Upper lobe of left lung (tissue), 6 donors: ENCODE data around the gene IMPA2. TPM values are rescaled to one million over a fixed set of nuclear protein-coding genes. Genes with fewer than 3 reads are reported as not detected.

Experiments used
- ATAC-seq, 2 donors: fragments of 200-7000 bp; cut with Tn5 transposase; one replicate each; pipeline ENCODE4 v1.9.1; 2022; ENCODE audit warnings: mild to moderate bottlenecking in 2 of 2, moderate library complexity in 2 of 2; ENCODE audit not compliant: low FRiP score in 2 of 2
- DNase-seq, 2 donors: peaks; one replicate each; pipeline ENCODE4 v3.0.0-alpha.2; 2019 to 2020
- H3K27ac ChIP-seq, 4 donors: fragments of 200-600 bp; sonication (generic); one replicate each; pipeline ENCODE4 v1.5.1; 2016 to 2019
- H3K27me3 ChIP-seq, 4 donors: fragments of 200-600 bp; sonication (generic); one replicate each; pipeline ENCODE4 v1.5.1; 2017 to 2019
- H3K36me3 ChIP-seq, 4 donors: fragments of 200-600 bp; sonication (generic); one replicate each; pipeline ENCODE4 v1.5.1; 2016 to 2019
- H3K4me1 ChIP-seq, 4 donors: fragments of 200-600 bp; sonication (generic); one replicate each; pipeline ENCODE4 v1.5.1; 2018 to 2019
- H3K4me3 ChIP-seq, 4 donors: fragments of 200-600 bp; sonication (generic); one replicate each; pipeline ENCODE4 v1.5.1; 2017 to 2019; ENCODE audit warnings: mild to moderate bottlenecking in 2 of 4, moderate library complexity in 1 of 4
- H3K9me3 ChIP-seq, 4 donors: fragments of 200-600 bp; sonication (generic); one replicate each; pipeline ENCODE4 v1.5.1; 2018 to 2019
- EP300 ChIP-seq, 4 donors: sonication (generic); formaldehyde crosslinking; IDR thresholded peaks; one replicate each; pipeline ENCODE4 v1.5.1; 2017; ENCODE audit warnings: antibody characterized with exemption in 4 of 4, control low read depth in 2 of 4
- POLR2A ChIP-seq, 4 donors: fragments of 450-650 bp; IDR thresholded peaks; one replicate each; pipeline ENCODE4 v1.5.1; 2016 to 2017; ENCODE audit warnings: antibody characterized with exemption in 4 of 4, mild to moderate bottlenecking in 2 of 4
- POLR2AphosphoS5 ChIP-seq, 2 donors: sonication (generic); formaldehyde crosslinking; IDR thresholded peaks; one replicate each; pipeline ENCODE4 v1.5.1; 2017; ENCODE audit warnings: antibody characterized with exemption in 2 of 2
- WGBS, 2 donors: methylation state at CpG; one replicate each; pipeline ENCODE4 v1.1.5; 2017 to 2018; 5-methylcytosine and 5-hydroxymethylcytosine counted together
- total RNA-seq, 6 donors: library from RNA; depleted of rRNA in 4 of 6; stranded (reverse); fragments of >200 nt in 4 of 6; gene quantifications; one replicate each; pipeline versions ENCODE4 v1.1.0 to v1.2.1, GENCODE V29; 2016 to 2021
- TF ChIP-seq, protein P1 (sequence below), 6 experiments: fragments of 450-650 bp in 4 of 6; fragments of 200-600 bp in 2 of 6; sonication (generic) in 2 of 6; IDR thresholded peaks; one replicate each; pipeline ENCODE4 v1.5.1; 2016 to 2019; ENCODE audit warnings: antibody characterized with exemption in 6 of 6
- donor health status: DM: no; HTN: no; CAD: no; lungs with moderate emphysema.
- donor health status: DM: no; HTN: yes; CAD: no; lungs with severe emphysema.

IMPA2 gene
- total RNA-seq, 6 donors from 2014 or later: 59.3 to 111 (median 77.6) TPM

- ATAC-seq (no peak), DNase-seq (no peak)
- H3K9me3 ChIP-seq: no peaks in the 10 kb centered on the region
- no peak overlapping the region for H3K4me3 ChIP-seq
- peaks cover 19 to 33% (median 26%) of the 10 kb centered on the region in 4 donors for H3K4me1 ChIP-seq
- 75 to 78% methylated on average over 4 of the region's 4 CpGs for WGBS, 2 donors
- no peak overlapping the region for H3K27ac ChIP-seq
- no peaks in the 10 kb centered on the region for H3K27me3 ChIP-seq
- no peak for TF ChIP-seq POLR2AphosphoS5 (IDR thresholded peaks at IDR 0.05)
- TF ChIP-seq, protein P1, sequence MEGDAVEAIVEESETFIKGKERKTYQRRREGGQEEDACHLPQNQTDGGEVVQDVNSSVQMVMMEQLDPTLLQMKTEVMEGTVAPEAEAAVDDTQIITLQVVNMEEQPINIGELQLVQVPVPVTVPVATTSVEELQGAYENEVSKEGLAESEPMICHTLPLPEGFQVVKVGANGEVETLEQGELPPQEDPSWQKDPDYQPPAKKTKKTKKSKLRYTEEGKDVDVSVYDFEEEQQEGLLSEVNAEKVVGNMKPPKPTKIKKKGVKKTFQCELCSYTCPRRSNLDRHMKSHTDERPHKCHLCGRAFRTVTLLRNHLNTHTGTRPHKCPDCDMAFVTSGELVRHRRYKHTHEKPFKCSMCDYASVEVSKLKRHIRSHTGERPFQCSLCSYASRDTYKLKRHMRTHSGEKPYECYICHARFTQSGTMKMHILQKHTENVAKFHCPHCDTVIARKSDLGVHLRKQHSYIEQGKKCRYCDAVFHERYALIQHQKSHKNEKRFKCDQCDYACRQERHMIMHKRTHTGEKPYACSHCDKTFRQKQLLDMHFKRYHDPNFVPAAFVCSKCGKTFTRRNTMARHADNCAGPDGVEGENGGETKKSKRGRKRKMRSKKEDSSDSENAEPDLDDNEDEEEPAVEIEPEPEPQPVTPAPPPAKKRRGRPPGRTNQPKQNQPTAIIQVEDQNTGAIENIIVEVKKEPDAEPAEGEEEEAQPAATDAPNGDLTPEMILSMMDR (IDR thresholded peaks at IDR 0.05): no peak
- no peak for TF ChIP-seq EP300 (IDR thresholded peaks at IDR 0.05)
- H3K36me3 ChIP-seq: no peaks in the 10 kb centered on the region
These were observed 2.4 kb upstream of the IMPA2 start for GRCh38 chr18:11978956-11979355.

DNA sequence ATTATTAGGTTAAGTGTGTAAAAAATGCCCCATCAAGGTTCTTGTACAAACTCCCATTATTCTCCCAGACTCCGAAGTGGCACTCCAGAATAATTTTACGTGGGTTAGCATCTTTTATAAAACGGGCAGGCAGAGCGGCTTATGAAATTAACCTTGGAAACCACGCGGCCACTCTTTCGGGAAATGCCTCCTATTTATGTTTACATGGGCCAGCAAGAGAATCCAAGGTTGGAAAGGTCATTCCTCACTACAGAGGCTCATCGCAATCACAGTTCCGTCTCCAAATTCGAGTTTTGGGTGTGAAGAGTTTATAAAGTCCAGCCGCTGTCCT lies 1.2 kb upstream of the IMPA2 start:
- WGBS, 2 donors: 2 to 3% methylated on average over 10 to 11 of the region's 11 CpGs
- TF ChIP-seq, protein P1 (IDR thresholded peaks at IDR 0.05): no peak
- TF ChIP-seq EP300 (IDR thresholded peaks at IDR 0.05): no peak
- TF ChIP-seq POLR2AphosphoS5 (IDR thresholded peaks at IDR 0.05): no peak
- TF ChIP-seq POLR2A (IDR thresholded peaks at IDR 0.05): no peak
- Histone ChIP-seq H3K27ac (peak overlapping the region; percentile 92 to 96 (median 94)), H3K4me1 (peaks cover 22 to 35% (median 28%) of the 10 kb centered on the region in 4 donors), H3K36me3 (no peaks in the 10 kb centered on the region), H3K9me3 (no peaks in the 10 kb centered on the region), H3K27me3 (no peaks in the 10 kb centered on the region), H3K4me3 (peak overlapping the region; percentile 40 to 89 (median 68))
- DNase-seq: peak in 1 of 2 donors; percentile 36
- ATAC-seq: no peak

DNA sequence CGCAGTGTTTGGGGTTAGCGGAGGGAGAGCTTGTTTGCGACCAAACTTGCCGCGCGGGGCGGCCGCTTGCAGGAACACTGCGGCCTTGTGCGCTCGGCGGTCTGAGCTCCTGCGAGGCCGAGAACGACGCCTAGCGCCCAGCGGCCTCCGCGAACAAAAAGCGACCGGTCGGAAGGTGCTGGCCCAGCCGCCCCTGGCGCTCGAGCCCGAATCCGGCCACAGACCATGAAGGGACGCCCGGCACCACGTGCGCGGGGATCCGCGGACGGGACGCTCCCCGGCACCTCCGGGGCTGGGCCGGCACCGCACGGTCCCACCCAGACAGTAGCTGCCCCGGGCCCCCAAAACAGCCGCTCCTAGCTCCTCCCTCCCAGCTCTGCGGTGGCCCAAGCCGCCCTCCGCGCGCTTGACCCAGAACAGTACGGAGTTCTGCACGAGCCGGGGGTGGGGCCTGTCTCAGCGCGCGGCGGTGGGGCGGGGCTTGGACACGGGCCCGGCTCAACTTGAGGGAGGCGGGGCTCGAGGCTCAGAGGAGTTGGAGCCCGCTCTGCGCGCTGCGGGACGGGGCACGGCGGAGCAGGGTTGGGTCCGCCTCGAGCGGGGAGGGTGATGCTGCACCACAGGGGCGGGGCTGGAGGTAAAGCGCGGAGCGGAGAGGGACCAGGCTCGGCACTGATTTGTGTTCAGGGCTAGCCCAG lies 664 bp upstream of the IMPA2 start:
- WGBS, 2 donors: 1% methylated on average over 28 of the region's 76 CpGs; no CpG with 5 or more reads in 1 of the 2 donors
- H3K4me3 ChIP-seq: peak overlapping the region; percentile 40 to 89 (median 68)
- DNase-seq (peak; percentile 100), ATAC-seq (peak; percentile 94 to 99)
- peaks cover 22 to 36% (median 30%) of the 10 kb centered on the region in 4 donors for H3K4me1 ChIP-seq
- peak; percentile 73 to 87 for TF ChIP-seq POLR2AphosphoS5 (IDR thresholded peaks at IDR 0.05)
- TF ChIP-seq, protein P1 (IDR thresholded peaks at IDR 0.05): peak in 4 of 6 experiments; percentile 6 to 38 (median 36)
- TF ChIP-seq POLR2A (IDR thresholded peaks at IDR 0.05): peak in 3 of 4 donors; percentile 58 to 91 (median 90)
- TF ChIP-seq EP300 (IDR thresholded peaks at IDR 0.05): no peak
- peak overlapping the region; percentile 92 to 96 (median 94) for H3K27ac ChIP-seq
- no peaks in the 10 kb centered on the region for H3K27me3 ChIP-seq
- H3K36me3 ChIP-seq: no peaks in the 10 kb centered on the region
- H3K9me3 ChIP-seq: no peaks in the 10 kb centered on the region

GRCh38 chr18:11981543-11982366 lies 448 bp downstream of the IMPA2 start:
- WGBS, 2 donors: 1 to 9% methylated on average over 9 to 53 of the region's 71 CpGs
- DNase-seq: peak in 1 of 2 donors; percentile 67

More at GRCh38 chr18:11981543-11982366, 448 bp downstream of the IMPA2 start:
- Histone ChIP-seq H3K4me3 (peak overlapping the region; percentile 67 to 90 (median 79)), H3K4me1 (peaks cover 22 to 47% (median 32%) of the 10 kb centered on the region in 4 donors), H3K27me3 (no peaks in the 10 kb centered on the region), H3K36me3 (no peaks in the 10 kb centered on the region), H3K9me3 (no peaks in the 10 kb centered on the region), H3K27ac (peak overlapping the region; percentile 92 to 96 (median 94))
- TF ChIP-seq POLR2AphosphoS5 (IDR thresholded peaks at IDR 0.05) (peak in 1 of 2 donors; percentile 1), POLR2A (IDR thresholded peaks at IDR 0.05) (peak in 3 of 4 donors; percentile 71 to 89 (median 84)), EP300 (IDR thresholded peaks at IDR 0.05) (no peak)
- TF ChIP-seq, protein P1 (IDR thresholded peaks at IDR 0.05): peak in 2 of 6 experiments; percentile 26 to 27
- ATAC-seq: peak in 1 of 2 donors; percentile 13
